Coronary artery (tissue), 2 donors: Measurements from ENCODE around the gene SFI1.
A peak's percentile ranks its signal among the peaks of the same experiment; 100 is the strongest.
"Not testable (repeated sequence)": the region's sequence is repeated elsewhere in the genome, so short reads cannot be mapped to it uniquely, and the experiment has no call there.

ENCODE experiments used
- DNase-seq: peaks from one replicate; pipeline ENCODE4 v3.0.0-alpha.2; 2017; ENCODE audit warnings: low spot score
- H3K27ac ChIP-seq, 2 donors: fragments of 200-600 bp; sonication (generic); one replicate each; pipeline ENCODE4 v1.5.1; 2016 to 2019
- H3K4me3 ChIP-seq: fragments of 200-600 bp; sonication (generic); 2 replicates; pipeline ENCODE4 v1.5.1; 2016; ENCODE audit warnings: mild to moderate bottlenecking, moderate library complexity
- CTCF ChIP-seq: fragments of 200-600 bp; sonication (generic); IDR thresholded peaks from one replicate; pipeline ENCODE4 v1.5.1; 2019; ENCODE audit warnings: antibody characterized with exemption

Gene SFI1

GRCh38 chr22:31550871-31551370, 54.6 kb downstream of the SFI1 start:
- no peak for DNase-seq
- Histone ChIP-seq H3K27ac (no peak overlapping the region), H3K4me3 (no peak overlapping the region)
- no peak for TF ChIP-seq CTCF

GRCh38 chr22:31556627-31557203, 60.4 kb downstream of the SFI1 start:
- TF ChIP-seq CTCF = no peak
- no peak for DNase-seq

GRCh38 chr22:31558546-31558945, 62.2 kb downstream of the SFI1 start:
- DNase-seq, H3K4me3 ChIP-seq, H3K27ac ChIP-seq: not testable (repeated sequence)

More at GRCh38 chr22:31556627-31557203, 60.4 kb downstream of the SFI1 start:
- no peak overlapping the region for H3K4me3 ChIP-seq
- no peak overlapping the region for H3K27ac ChIP-seq

GRCh38 chr22:31561238-31561887, 65.0 kb downstream of the SFI1 start:
- Histone ChIP-seq H3K4me3 (no peak overlapping the region), H3K27ac (peak overlapping the region in 1 of 2 donors; percentile 30)
- peak; percentile 70 for TF ChIP-seq CTCF
- peak; percentile 76 for DNase-seq

GRCh38 chr22:31561970-31562369, 65.6 kb downstream of the SFI1 start:
- no peak for DNase-seq
- TF ChIP-seq CTCF = no peak
- peak overlapping the region in 1 of 2 donors; percentile 30 for H3K27ac ChIP-seq
- no peak overlapping the region for H3K4me3 ChIP-seq

GRCh38 chr22:31566484-31566883, 70.1 kb downstream of the SFI1 start:
- TF ChIP-seq CTCF = no peak
- no peak for DNase-seq
- Histone ChIP-seq H3K27ac (no peak overlapping the region), H3K4me3 (no peak overlapping the region)

GRCh38 chr22:31567196-31567595, 70.9 kb downstream of the SFI1 start:
- H3K4me3 ChIP-seq = no peak overlapping the region
- no peak for TF ChIP-seq CTCF
- DNase-seq = no peak
- H3K27ac ChIP-seq = no peak overlapping the region
